ENCODE measurements around the gene BAHCC1.

DNA sequence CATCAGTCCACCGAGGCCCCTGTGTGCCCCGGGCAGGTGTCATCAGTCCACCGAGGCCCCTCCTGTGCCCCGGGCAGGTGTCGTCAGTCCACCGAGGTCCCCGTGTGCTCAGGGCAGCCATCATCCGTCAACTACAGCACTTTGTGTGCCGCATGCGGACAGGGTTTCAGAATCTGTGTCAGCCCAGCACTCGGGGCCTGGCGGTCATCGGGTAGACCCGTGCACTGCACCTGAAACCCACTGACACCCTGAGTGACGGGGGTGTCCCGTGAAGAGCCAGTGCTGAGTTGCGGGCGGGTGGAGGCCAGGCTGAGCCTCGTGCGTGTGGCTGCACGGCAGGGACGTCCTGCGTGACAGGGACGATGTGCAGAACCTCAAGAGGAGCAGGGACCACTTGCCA lies 38.4 kb downstream of the BAHCC1 start:
- TF ChIP-seq EZH2 (IDR thresholded peaks at IDR 0.05; ENCODE audit: borderline replicate concordance, low read depth, low read length, severe bottlenecking) (no peak), POLR2A (IDR thresholded peaks at IDR 0.05; ENCODE audit: low read depth, low read length) (no peak), JUN (IDR thresholded peaks at IDR 0.05; ENCODE audit: borderline replicate concordance, insufficient read depth, insufficient read length, low read depth) (no peak), POLR2AphosphoS5 (IDR thresholded peaks at IDR 0.05; ENCODE audit: insufficient read depth, low read depth, low read length) (no peak), MYC (IDR thresholded peaks at IDR 0.05; ENCODE audit: low read depth, low read length) (no peak), GATA2 (IDR thresholded peaks at IDR 0.05; ENCODE audit: insufficient read depth, insufficient read length, low read depth, low read length) (no peak)
- TF ChIP-seq, protein P1, sequence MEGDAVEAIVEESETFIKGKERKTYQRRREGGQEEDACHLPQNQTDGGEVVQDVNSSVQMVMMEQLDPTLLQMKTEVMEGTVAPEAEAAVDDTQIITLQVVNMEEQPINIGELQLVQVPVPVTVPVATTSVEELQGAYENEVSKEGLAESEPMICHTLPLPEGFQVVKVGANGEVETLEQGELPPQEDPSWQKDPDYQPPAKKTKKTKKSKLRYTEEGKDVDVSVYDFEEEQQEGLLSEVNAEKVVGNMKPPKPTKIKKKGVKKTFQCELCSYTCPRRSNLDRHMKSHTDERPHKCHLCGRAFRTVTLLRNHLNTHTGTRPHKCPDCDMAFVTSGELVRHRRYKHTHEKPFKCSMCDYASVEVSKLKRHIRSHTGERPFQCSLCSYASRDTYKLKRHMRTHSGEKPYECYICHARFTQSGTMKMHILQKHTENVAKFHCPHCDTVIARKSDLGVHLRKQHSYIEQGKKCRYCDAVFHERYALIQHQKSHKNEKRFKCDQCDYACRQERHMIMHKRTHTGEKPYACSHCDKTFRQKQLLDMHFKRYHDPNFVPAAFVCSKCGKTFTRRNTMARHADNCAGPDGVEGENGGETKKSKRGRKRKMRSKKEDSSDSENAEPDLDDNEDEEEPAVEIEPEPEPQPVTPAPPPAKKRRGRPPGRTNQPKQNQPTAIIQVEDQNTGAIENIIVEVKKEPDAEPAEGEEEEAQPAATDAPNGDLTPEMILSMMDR (IDR thresholded peaks at IDR 0.05; ENCODE audit: extremely low read depth in 1 of 2, insufficient read depth in 1 of 2, low read depth in 1 of 2, low read length in 2 of 2), result no peak
- TF ChIP-seq, protein P2, sequence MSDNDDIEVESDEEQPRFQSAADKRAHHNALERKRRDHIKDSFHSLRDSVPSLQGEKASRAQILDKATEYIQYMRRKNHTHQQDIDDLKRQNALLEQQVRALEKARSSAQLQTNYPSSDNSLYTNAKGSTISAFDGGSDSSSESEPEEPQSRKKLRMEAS (IDR thresholded peaks at IDR 0.05; ENCODE audit: insufficient read depth, insufficient read length), result no peak

All from endothelial cell of umbilical vein (primary cell).